Prostate gland (tissue), 2 donors: Measurements from ENCODE around the gene ACTN1. TPM values are rescaled to one million over a fixed set of nuclear protein-coding genes. Genes with fewer than 3 reads are reported as not detected.

Experiments
- DNase-seq: peaks from one replicate; pipeline ENCODE4 v3.0.0-alpha.2; 2019; ENCODE audit warnings: low spot score
- H3K27ac ChIP-seq, 2 donors: fragments of 200-600 bp; sonication (generic); 2 replicates each; pipeline ENCODE4 v1.5.1; 2017 to 2019
- H3K27me3 ChIP-seq: fragments of 200-600 bp; sonication (generic); replicated peaks from 2 replicates; pipeline ENCODE4 v1.5.1; 2019; ENCODE audit not compliant: insufficient read depth
- H3K36me3 ChIP-seq, 2 donors: fragments of 200-600 bp; sonication (generic); 1 replicate in 1 of 2; 2 replicates in 1 of 2; pipeline versions ENCODE4 v1.5.1 to v1.8.1; 2017 to 2019
- H3K4me1 ChIP-seq: fragments of 200-600 bp; sonication (generic); replicated peaks from 2 replicates; pipeline ENCODE4 v1.5.1; 2019
- H3K4me3 ChIP-seq, 2 donors: fragments of 200-600 bp; sonication (generic); 2 replicates each; pipeline ENCODE4 v1.5.1; 2017 to 2019
- H3K9me3 ChIP-seq: fragments of 200-600 bp; sonication (generic); 2 replicates; pipeline ENCODE4 v1.5.1; 2017
- POLR2A ChIP-seq: fragments of 450-650 bp; IDR thresholded peaks from one replicate; pipeline ENCODE4 v1.6.1; 2016; ENCODE audit warnings: antibody characterized with exemption, mild to moderate bottlenecking
- POLR2AphosphoS5 ChIP-seq: sonication (generic); formaldehyde crosslinking; IDR thresholded peaks from one replicate; pipeline ENCODE4 v1.6.1; 2017; ENCODE audit warnings: antibody characterized with exemption
- WGBS: methylation state at CpG from one replicate; pipeline ENCODE4 v1.1.5; 2018; 5-methylcytosine and 5-hydroxymethylcytosine counted together
- intact Hi-C: fragments of 100-400 bp; cut with DNase I; formaldehyde crosslinking; loops from one replicate; pipeline ENCODE4 v1.14.2; 2022
- total RNA-seq, 2 donors: library from RNA; depleted of rRNA; stranded (reverse); fragments of >200 nt; gene quantifications; one replicate each; pipeline ENCODE4 v1.1.0, GENCODE V29; 2016
- TF ChIP-seq, protein P1 (sequence below), 4 experiments: fragments of 200-600 bp in 2 of 4; fragments of 450-650 bp in 2 of 4; sonication (generic) in 2 of 4; IDR thresholded peaks; 1 replicate in 3 of 4; 2 replicates in 1 of 4; pipeline ENCODE4 v1.5.1; 2016 to 2019; ENCODE audit warnings: antibody characterized with exemption in 4 of 4, mild to moderate bottlenecking in 2 of 4, moderate library complexity in 2 of 4

ACTN1 gene
- total RNA-seq, 2 donors from 2014 or later: 197 to 240 TPM

DNA sequence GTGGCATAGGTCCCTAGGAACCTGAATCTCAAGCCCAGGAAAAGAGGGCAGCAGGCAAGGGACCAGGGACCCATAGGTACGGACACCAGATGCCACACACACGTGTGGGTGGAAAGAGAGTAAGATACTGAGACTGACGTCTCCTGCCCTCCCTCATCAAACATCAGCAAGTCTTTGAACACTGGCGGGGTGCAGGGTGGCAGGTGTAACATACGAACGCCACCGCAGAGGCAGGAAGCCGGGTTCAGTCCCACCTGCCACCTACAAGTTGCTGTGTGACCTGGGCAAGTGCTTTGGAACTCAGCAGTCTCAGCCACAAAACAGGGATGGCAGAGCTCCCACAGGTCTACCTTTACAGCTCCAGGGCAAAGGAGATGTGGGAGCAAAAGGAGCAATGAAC lies 11.1 kb downstream of the ACTN1 start:
- Histone ChIP-seq H3K27ac (peak overlapping the region; percentile 63 to 69), H3K36me3 (no peaks in the 10 kb centered on the region), H3K9me3 (no peaks in the 10 kb centered on the region), H3K4me1 (peaks cover 20% of the 10 kb centered on the region), H3K4me3 (no peak overlapping the region), H3K27me3 (no peaks in the 10 kb centered on the region)
- intact Hi-C loops: no loop called here
- DNase-seq: no peak
- TF ChIP-seq, protein P1, sequence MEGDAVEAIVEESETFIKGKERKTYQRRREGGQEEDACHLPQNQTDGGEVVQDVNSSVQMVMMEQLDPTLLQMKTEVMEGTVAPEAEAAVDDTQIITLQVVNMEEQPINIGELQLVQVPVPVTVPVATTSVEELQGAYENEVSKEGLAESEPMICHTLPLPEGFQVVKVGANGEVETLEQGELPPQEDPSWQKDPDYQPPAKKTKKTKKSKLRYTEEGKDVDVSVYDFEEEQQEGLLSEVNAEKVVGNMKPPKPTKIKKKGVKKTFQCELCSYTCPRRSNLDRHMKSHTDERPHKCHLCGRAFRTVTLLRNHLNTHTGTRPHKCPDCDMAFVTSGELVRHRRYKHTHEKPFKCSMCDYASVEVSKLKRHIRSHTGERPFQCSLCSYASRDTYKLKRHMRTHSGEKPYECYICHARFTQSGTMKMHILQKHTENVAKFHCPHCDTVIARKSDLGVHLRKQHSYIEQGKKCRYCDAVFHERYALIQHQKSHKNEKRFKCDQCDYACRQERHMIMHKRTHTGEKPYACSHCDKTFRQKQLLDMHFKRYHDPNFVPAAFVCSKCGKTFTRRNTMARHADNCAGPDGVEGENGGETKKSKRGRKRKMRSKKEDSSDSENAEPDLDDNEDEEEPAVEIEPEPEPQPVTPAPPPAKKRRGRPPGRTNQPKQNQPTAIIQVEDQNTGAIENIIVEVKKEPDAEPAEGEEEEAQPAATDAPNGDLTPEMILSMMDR (IDR thresholded peaks at IDR 0.05): no peak
- TF ChIP-seq POLR2A (no peak), POLR2AphosphoS5 (no peak)
- WGBS: 80% methylated on average over 8 of the region's 8 CpGs

DNA sequence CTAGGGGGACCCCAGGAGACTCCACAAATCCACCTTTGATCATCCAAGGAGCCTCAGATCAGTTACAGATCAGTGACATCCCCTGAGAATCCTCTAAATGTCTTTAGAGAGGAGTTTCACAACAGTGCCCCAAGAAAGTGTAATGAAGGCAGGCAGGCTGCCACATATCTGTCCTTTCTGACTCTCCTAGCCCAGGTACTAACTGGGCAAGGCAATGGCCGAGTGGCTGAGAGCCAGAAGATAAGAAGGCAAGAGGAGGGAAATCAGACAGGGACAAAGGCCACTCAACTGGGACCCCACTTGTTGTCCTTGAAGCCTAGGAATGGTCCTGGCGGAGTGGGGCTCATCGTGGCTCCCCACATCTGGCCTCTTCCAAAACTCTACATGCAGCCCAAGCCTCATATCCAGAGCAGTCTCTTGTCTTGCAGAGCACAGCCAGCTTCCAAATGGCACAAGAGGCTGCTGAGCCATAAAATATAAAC lies 11.6 kb downstream of the ACTN1 start:
- Histone ChIP-seq H3K9me3 (no peaks in the 10 kb centered on the region), H3K27me3 (no peaks in the 10 kb centered on the region), H3K4me3 (no peak overlapping the region), H3K36me3 (no peaks in the 10 kb centered on the region), H3K4me1 (peaks cover 20% of the 10 kb centered on the region), H3K27ac (peak overlapping the region; percentile 47 to 63)
- intact Hi-C loops: no loop called here
- TF ChIP-seq POLR2A (no peak), POLR2AphosphoS5 (no peak)
- TF ChIP-seq, protein P1 (IDR thresholded peaks at IDR 0.05): no peak
- DNase-seq: no peak
- WGBS: 87% methylated on average over 3 of the region's 3 CpGs

DNA sequence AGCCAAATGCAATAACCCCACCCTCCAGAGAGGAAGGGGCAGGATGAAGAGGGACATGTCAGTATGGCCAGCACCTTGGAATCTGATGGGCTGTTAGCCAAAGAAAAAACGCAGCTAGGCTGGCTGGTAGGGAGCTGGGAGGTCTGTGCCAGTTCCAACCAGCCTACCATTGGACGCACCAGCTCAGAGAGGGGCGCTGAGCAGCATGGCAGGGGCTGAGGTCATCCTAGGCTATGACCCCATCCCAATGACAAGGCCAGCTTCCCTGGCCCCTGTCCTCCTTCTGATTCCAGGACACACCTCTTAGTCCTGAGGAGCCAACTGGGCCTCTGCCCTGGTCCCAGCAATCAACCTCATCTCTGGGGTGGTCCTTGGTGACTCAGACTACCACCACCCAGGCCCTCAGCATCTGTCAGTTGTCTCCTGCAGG lies 12.2 kb downstream of the ACTN1 start:
- intact Hi-C loops: no loop called here
- peak; percentile 42 for DNase-seq
- Histone ChIP-seq H3K4me1 (peaks cover 20% of the 10 kb centered on the region), H3K27me3 (no peaks in the 10 kb centered on the region), H3K4me3 (no peak overlapping the region), H3K9me3 (no peaks in the 10 kb centered on the region), H3K36me3 (no peaks in the 10 kb centered on the region), H3K27ac (peak overlapping the region; percentile 47 to 63)
- 47% methylated on average over 3 of the region's 3 CpGs for WGBS
- peak; percentile 46 for TF ChIP-seq POLR2AphosphoS5
- TF ChIP-seq POLR2A: no peak
- TF ChIP-seq, protein P1 (IDR thresholded peaks at IDR 0.05): no peak

DNA sequence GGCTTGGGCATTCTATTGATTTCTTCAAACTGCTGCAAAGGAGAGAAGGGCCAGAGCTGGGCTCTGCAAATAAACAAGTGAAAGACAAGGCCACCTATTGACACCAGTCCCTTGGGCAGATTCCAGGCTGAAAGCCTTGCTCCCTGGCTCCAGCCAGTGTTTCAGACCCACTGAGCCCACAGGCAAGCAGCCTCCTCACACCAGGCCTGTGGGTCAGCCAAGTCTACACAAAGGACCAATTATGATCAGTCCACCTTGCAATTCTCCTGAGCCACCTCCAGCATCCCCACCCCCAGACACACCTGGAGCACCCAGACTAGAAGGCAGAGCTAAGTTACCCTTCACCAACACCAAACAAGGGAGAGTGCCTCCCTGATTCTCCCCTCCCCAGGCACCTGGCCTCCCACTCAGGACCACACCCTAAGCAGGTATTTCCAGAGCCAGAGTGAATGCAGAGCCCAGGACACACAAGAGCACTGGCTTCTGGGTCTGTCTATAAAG lies 13.8 kb downstream of the ACTN1 start:
- peaks cover 20% of the 10 kb centered on the region for H3K4me1 ChIP-seq
- H3K27ac ChIP-seq: peak overlapping the region in 1 of 2 donors; percentile 36
- intact Hi-C loops: no loop called here

More for the DNA sequence above, 13.8 kb downstream of the ACTN1 start:
- DNase-seq: no peak
- Histone ChIP-seq H3K27me3 (no peaks in the 10 kb centered on the region), H3K4me3 (no peak overlapping the region), H3K9me3 (no peaks in the 10 kb centered on the region), H3K36me3 (no peaks in the 10 kb centered on the region)
- TF ChIP-seq POLR2AphosphoS5 (no peak), POLR2A (no peak)
- TF ChIP-seq, protein P1 (IDR thresholded peaks at IDR 0.05): no peak
